ENCODE data around the gene UBIAD1.

UBIAD1 gene

GRCh38 chr1:11330411-11330810 is 57.4 kb downstream of the UBIAD1 start:
- no peak for TF ChIP-seq JUND (IDR thresholded peaks at IDR 0.05; ENCODE audit: low read depth)
- no peak for DNase-seq (ENCODE audit: low read depth in 1 of 2, low spot score in 1 of 2)
- in situ Hi-C loops (cut with HindIII; ENCODE audit: low pct_unique_long_range_greater_than_20kb, low sequenced_read_pairs), result no loop called here

DNA sequence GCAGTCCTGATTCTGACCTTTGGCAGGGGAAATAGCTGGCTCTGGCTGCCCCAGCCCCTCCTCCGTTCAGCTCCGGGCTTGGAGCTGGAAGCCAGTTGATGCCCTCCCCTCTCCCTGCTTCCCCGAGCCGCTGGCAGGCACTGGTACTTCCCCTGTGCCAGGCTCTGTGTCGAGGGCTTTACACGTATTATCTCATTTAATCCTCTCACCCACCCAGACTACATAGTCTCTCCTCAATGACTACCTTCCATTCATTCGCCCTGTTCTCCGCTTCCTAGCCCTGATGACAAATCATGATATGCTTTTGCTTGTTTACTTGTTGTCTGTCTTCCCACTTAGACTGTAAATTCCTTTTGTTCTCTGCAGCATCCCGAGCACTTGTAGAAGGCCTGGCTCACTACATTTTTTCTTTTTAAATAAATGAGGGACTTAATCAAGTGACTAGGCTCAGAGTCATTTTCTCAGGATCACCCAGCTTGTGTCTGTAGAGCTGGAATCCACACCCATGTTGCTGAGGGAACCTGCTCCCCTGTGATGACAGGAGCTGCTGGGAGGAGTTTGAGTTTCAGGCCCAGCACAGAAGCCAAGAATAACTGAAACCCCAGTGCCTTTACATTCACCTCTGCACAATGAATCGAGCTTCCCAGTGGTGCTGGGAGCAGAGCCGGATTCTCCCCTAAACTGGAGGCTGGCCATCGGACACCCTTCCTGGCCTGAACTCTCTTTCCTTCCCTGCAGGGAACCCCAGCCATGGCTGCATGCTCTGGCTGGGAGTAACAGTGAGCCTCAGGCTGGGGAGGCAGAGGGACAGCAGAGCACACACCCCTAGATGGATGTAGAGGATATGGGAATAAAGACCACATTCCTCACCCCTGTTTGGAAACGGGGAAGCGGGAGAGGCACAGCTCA is 58.3 kb downstream of the UBIAD1 start:
- DNase-seq (ENCODE audit: low read depth in 1 of 2, low spot score in 1 of 2), result no peak

GRCh38 chr1:11331945-11332546 is 59.0 kb downstream of the UBIAD1 start:
- in situ Hi-C loops (cut with HindIII; ENCODE audit: low pct_unique_long_range_greater_than_20kb, low sequenced_read_pairs), result no loop called here
- DNase-seq (ENCODE audit: low read depth in 1 of 2, low spot score in 1 of 2), result no peak
- no peak for TF ChIP-seq JUND (IDR thresholded peaks at IDR 0.05; ENCODE audit: low read depth)

More for the DNA sequence above, 58.3 kb downstream of the UBIAD1 start:
- no peak for TF ChIP-seq JUND (IDR thresholded peaks at IDR 0.05; ENCODE audit: low read depth)
- in situ Hi-C loops (cut with HindIII; ENCODE audit: low pct_unique_long_range_greater_than_20kb, low sequenced_read_pairs), result no loop called here

GRCh38 chr1:11333631-11334030 is 60.6 kb downstream of the UBIAD1 start:
- no peak for TF ChIP-seq JUND (IDR thresholded peaks at IDR 0.05; ENCODE audit: low read depth)
- in situ Hi-C loops (cut with HindIII; ENCODE audit: low pct_unique_long_range_greater_than_20kb, low sequenced_read_pairs), result no loop called here
- DNase-seq (ENCODE audit: low read depth in 1 of 2, low spot score in 1 of 2), result no peak

- in situ Hi-C loops (cut with HindIII; ENCODE audit: low pct_unique_long_range_greater_than_20kb, low sequenced_read_pairs), result no loop called here
- no peak for TF ChIP-seq JUND (IDR thresholded peaks at IDR 0.05; ENCODE audit: low read depth)
Measured at GRCh38 chr1:11334261-11334804, 61.3 kb downstream of the UBIAD1 start.

DNA sequence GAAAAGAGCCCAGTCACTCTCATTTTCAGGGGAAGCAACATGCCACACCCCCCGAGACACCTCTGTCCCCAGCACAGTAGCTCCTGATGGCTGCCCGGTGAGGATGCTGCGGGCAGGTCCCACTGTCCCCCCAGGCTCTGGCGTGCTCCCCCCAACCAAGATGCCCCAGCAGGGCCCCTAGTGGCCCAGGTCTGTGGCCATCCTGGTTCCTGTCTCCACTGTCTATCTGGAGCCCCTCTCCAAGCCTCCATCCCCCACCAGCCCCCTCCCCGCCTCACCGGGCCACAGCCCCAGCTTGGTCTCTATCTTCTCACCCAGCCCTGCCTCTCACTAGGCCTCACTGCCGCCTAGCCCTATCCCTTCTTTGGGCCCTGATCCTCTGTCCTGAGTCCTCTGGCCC is 61.8 kb downstream of the UBIAD1 start:
- no peak for DNase-seq (ENCODE audit: low read depth in 1 of 2, low spot score in 1 of 2)
- TF ChIP-seq JUND (IDR thresholded peaks at IDR 0.05; ENCODE audit: low read depth), result no peak
- in situ Hi-C loops (cut with HindIII; ENCODE audit: low pct_unique_long_range_greater_than_20kb, low sequenced_read_pairs), result no loop called here

More at GRCh38 chr1:11334261-11334804, 61.3 kb downstream of the UBIAD1 start:
- DNase-seq (ENCODE audit: low read depth in 1 of 2, low spot score in 1 of 2), result no peak

DNA sequence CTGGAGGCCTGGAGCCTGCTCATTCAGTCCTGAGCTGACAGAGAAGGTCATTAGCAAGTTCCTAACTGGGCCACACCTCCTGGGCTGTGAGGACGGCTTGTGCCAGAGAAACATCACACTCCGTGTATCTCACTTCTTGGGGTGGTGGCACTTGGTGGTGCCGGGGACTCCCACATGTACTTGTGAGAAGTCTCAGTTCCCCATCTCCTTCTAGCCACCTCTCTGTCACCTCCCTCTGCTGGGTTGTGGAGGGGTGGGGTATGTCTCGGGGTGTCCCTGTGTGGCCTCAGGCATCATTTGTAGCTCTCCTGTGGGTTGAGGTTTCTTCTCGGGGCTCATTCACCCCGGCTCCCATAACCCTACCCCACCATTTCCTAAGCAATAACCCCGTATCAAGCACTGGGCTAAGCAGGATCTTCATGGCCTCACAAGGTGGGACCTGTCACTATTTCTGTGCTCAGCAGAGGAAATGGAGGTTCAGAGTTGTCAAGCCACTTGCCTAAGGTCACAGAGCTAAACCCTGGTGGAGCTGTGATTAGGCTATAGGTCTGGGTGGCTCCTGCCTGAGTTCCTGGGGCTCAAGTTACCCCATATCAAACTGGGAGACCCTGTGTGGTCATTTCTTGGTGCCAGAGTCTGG is 62.5 kb downstream of the UBIAD1 start:
- DNase-seq (ENCODE audit: low read depth in 1 of 2, low spot score in 1 of 2), result no peak
- no peak for TF ChIP-seq JUND (IDR thresholded peaks at IDR 0.05; ENCODE audit: low read depth)

DNA sequence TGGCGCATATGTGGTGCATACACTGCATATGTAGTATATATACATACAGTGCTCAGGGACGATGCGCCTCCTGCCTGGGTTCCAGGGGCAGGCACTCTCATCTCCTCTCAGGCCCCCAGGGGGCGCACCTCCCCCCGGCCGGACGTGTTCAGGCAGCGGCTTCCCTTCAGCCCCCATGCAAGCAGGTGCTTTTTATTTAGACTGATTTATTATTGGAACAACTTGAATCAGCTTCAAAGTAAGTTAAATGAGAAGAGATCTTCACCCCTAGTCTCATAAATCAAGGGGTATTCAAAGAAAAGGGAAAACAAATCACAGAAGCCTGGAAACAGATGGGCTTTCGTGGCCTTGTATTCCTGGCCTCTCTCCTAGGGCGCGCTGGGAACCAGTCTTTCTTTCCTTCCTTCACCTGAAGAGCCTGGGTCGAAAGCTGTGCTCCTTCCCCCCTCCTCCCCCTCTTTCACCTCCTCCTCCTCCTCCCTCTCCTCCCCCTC is 64.6 kb downstream of the UBIAD1 start:
- peak in 1 of 2 experiments; percentile 63 for DNase-seq (ENCODE audit: low read depth in 1 of 2, low spot score in 1 of 2)
- in situ Hi-C loops (cut with HindIII; ENCODE audit: low pct_unique_long_range_greater_than_20kb, low sequenced_read_pairs), result no loop called here
- TF ChIP-seq JUND (IDR thresholded peaks at IDR 0.05; ENCODE audit: low read depth), result no peak

More for the DNA sequence above, 62.5 kb downstream of the UBIAD1 start:
- in situ Hi-C loops (cut with HindIII; ENCODE audit: low pct_unique_long_range_greater_than_20kb, low sequenced_read_pairs), result no loop called here
